Gastrocnemius medialis (tissue), 4 donors: ENCODE measurements around the gene MRTFA. TPM values are rescaled to one million over a fixed set of nuclear protein-coding genes. Genes with fewer than 3 reads are reported as not detected.

ENCODE experiments used
- ATAC-seq, 2 donors: fragments of 150-250 bp; one replicate each; pipeline ENCODE4 v1.9.1; 2016
- DNase-seq, 2 donors: peaks; one replicate each; pipeline ENCODE4 v3.0.0-alpha.2; 2019
- H3K27ac ChIP-seq, 4 donors: fragments of 200-600 bp; sonication (generic); 1 replicate in 1 of 4; 2 replicates in 3 of 4; pipeline ENCODE4 v1.5.1; 2016 to 2018; ENCODE audit warnings: mild to moderate bottlenecking in 2 of 4, moderate library complexity in 1 of 4
- H3K27me3 ChIP-seq, 3 donors: fragments of 200-600 bp; sonication (generic) in 2 of 3; 1 replicate in 1 of 3; 2 replicates in 2 of 3; pipeline versions ENCODE4 v1.5.1 to v1.6.0; 2016 to 2019; ENCODE audit warnings: mild to moderate bottlenecking in 1 of 3, moderate library complexity in 1 of 3
- H3K36me3 ChIP-seq, 2 donors: fragments of 200-600 bp; sonication (generic) in 1 of 2; one replicate each; pipeline ENCODE4 v1.5.1; 2017 to 2018
- H3K4me1 ChIP-seq, 2 donors: fragments of 200-600 bp; sonication (generic) in 1 of 2; one replicate each; pipeline ENCODE4 v1.5.1; 2016 to 2017; ENCODE audit warnings: mild to moderate bottlenecking in 2 of 2
- H3K4me3 ChIP-seq, 4 donors: fragments of 200-600 bp; sonication (generic) in 3 of 4; 1 replicate in 1 of 4; 2 replicates in 3 of 4; pipeline ENCODE4 v1.5.1; 2016 to 2019; ENCODE audit warnings: mild to moderate bottlenecking in 2 of 4
- H3K9me3 ChIP-seq, 3 donors: fragments of 200-600 bp; sonication (generic) in 2 of 3; 1 replicate in 1 of 3; 2 replicates in 2 of 3; pipeline ENCODE4 v1.5.1; 2016 to 2019
- POLR2A ChIP-seq, 2 donors: fragments of 450-650 bp; IDR thresholded peaks; one replicate each; pipeline ENCODE4 v1.6.1; 2017; ENCODE audit warnings: antibody characterized with exemption in 2 of 2, mild to moderate bottlenecking in 2 of 2, moderate library complexity in 2 of 2
- in situ Hi-C, 4 donors: fragments of 200-750 bp; cut with MboI; loops; one replicate each; pipeline versions ENCODE4 v1.15.0 to v1.8.0; 2017; ENCODE audit warnings: low sequenced_read_pairs in 4 of 4
- intact Hi-C: fragments of 100-400 bp; cut with DNase I; formaldehyde crosslinking; loops from one replicate; pipeline ENCODE4 v1.15.1; 2023; ENCODE audit warnings: low total_unique reads
- total RNA-seq, 4 donors: library from RNA; depleted of rRNA; stranded (reverse); fragments of >200 nt; gene quantifications; one replicate each; pipeline versions ENCODE4 v1.1.0 to v1.2.3, GENCODE V29; 2016
- TF ChIP-seq, protein P1 (sequence below), 5 experiments: fragments of 450-650 bp in 3 of 5; fragments of 200-600 bp in 2 of 5; sonication (generic) in 2 of 5; IDR thresholded peaks in 4 of 5; conservative IDR thresholded peaks in 1 of 5; 1 replicate in 4 of 5; 2 replicates in 1 of 5; pipeline ENCODE4 v1.5.1; 2016 to 2019; ENCODE audit warnings: antibody characterized with exemption in 5 of 5, mild to moderate bottlenecking in 3 of 5, moderate library complexity in 3 of 5

The MRTFA gene
- total RNA-seq, 4 donors from 2014 or later = 13.7 to 31.3 (median 22.2) TPM

DNA sequence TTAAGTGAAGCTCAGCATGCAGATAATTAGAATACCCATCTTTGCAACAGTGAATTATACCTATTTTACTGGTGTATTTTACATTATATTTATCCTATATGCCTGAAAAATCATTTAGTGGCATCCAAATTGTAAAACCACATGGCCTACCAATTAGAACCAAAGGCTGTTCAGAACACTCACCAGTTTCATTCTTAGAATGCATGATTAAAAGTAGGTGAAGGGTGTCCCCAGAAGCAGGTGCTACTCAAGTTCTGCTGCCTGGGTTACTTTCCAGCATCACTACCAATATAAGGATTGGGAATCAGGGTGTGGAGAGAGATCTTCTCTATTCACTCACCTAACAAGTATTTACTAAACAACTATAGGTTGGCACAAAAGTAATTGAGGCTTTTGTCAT, 162.8 kb downstream of the MRTFA start:
- no peaks in the 10 kb centered on the region for H3K36me3 ChIP-seq
- H3K9me3 ChIP-seq = no peaks in the 10 kb centered on the region
- no peak for ATAC-seq
- no peak for DNase-seq
- TF ChIP-seq, protein P1, sequence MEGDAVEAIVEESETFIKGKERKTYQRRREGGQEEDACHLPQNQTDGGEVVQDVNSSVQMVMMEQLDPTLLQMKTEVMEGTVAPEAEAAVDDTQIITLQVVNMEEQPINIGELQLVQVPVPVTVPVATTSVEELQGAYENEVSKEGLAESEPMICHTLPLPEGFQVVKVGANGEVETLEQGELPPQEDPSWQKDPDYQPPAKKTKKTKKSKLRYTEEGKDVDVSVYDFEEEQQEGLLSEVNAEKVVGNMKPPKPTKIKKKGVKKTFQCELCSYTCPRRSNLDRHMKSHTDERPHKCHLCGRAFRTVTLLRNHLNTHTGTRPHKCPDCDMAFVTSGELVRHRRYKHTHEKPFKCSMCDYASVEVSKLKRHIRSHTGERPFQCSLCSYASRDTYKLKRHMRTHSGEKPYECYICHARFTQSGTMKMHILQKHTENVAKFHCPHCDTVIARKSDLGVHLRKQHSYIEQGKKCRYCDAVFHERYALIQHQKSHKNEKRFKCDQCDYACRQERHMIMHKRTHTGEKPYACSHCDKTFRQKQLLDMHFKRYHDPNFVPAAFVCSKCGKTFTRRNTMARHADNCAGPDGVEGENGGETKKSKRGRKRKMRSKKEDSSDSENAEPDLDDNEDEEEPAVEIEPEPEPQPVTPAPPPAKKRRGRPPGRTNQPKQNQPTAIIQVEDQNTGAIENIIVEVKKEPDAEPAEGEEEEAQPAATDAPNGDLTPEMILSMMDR (IDR thresholded peaks at IDR 0.05 in 4 of 5, conservative IDR thresholded peaks at IDR 0.05 in 1 of 5) = no peak
- TF ChIP-seq POLR2A (IDR thresholded peaks at IDR 0.05) = no peak
- no peak overlapping the region for H3K4me3 ChIP-seq
- in situ Hi-C loops (no loop called here), intact Hi-C loops (no loop called here)
- no peak overlapping the region for H3K27ac ChIP-seq
- peaks cover 21 to 25% of the 10 kb centered on the region in 2 donors for H3K4me1 ChIP-seq
- H3K27me3 ChIP-seq = no peaks in the 10 kb centered on the region

DNA sequence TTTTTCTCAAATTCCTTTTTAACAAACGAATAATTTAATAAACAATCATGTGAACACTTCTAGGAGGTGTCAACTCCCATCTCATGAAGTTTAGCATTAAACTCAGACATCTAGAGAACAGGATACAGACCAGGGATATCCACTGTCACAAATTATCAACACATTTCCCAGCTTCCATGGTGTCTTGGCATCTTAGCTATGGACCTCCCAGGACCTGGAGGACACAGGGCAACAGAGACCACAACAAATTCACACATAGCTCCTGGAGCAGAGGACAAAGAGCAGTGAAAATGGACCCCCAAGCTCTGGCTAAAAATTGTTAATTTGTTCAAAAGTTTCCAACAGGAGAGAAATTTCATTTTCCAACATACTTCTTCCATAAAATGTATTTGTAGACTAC, 163.9 kb downstream of the MRTFA start:
- TF ChIP-seq, protein P1 (IDR thresholded peaks at IDR 0.05 in 4 of 5, conservative IDR thresholded peaks at IDR 0.05 in 1 of 5) = no peak
- TF ChIP-seq POLR2A (IDR thresholded peaks at IDR 0.05) = no peak
- in situ Hi-C loops = no loop called here

DNA sequence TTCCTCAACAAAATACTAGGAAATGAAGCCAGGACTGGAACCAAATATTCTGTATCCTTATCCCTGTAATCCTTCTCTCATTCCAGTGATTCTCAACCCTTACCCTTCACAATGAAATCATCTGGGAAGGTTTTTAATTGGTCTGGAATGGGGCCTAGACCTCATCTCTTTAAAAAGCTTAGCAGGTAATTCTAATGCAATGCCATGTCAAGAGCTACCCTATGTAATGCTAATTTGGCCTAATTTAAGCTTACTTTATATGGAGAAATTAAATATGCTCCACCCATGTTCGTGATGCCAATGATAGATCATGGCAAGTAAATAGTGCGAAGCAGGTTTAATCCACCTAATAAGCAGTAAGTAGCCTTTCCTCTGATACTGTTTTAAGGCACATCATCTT, 164.5 kb downstream of the MRTFA start:
- no peaks in the 10 kb centered on the region for H3K9me3 ChIP-seq
- H3K4me3 ChIP-seq = no peak overlapping the region
- no peak for DNase-seq
- no peak for ATAC-seq
- H3K4me1 ChIP-seq = peaks cover 5 to 17% of the 10 kb centered on the region in 2 donors
- TF ChIP-seq, protein P1 (IDR thresholded peaks at IDR 0.05 in 4 of 5, conservative IDR thresholded peaks at IDR 0.05 in 1 of 5) = no peak
- no peak for TF ChIP-seq POLR2A (IDR thresholded peaks at IDR 0.05)
- in situ Hi-C loops = no loop called here
- no peak overlapping the region for H3K27ac ChIP-seq
- no peaks in the 10 kb centered on the region for H3K36me3 ChIP-seq
- intact Hi-C loops = no loop called here
- no peaks in the 10 kb centered on the region for H3K27me3 ChIP-seq

More for the DNA sequence above, 163.9 kb downstream of the MRTFA start:
- Histone ChIP-seq H3K4me1 (peaks cover 10 to 17% of the 10 kb centered on the region in 2 donors), H3K27me3 (no peaks in the 10 kb centered on the region), H3K27ac (no peak overlapping the region), H3K4me3 (no peak overlapping the region), H3K36me3 (no peaks in the 10 kb centered on the region), H3K9me3 (no peaks in the 10 kb centered on the region)
- ATAC-seq (no peak), DNase-seq (no peak)
- intact Hi-C loops = no loop called here

DNA sequence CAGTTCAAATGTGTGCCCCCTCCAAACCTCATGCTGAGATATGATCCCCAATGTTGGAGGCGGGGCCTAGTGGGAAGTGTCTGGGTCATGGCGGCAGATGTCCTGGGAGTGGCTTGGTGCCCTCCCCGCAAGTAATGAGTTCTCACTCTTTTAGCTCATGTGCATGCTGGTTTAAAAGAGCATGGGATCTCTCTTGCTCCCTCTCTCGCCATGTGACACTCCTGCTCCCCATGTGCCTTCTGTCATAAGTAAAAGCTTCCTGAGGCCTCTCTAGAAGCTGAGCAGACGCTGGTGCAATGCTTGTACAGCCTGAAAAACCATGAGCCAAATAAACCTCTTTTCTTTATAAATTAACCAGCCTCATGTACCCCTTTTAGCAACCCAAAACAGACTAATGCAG, 167.3 kb downstream of the MRTFA start:
- Histone ChIP-seq H3K4me3 (no peak overlapping the region), H3K36me3 (no peaks in the 10 kb centered on the region), H3K9me3 (no peaks in the 10 kb centered on the region), H3K27me3 (no peaks in the 10 kb centered on the region), H3K27ac (no peak overlapping the region), H3K4me1 (peaks cover 5 to 10% of the 10 kb centered on the region in 2 donors)
- intact Hi-C loops (no loop called here), in situ Hi-C loops (no loop called here)
- TF ChIP-seq, protein P1 (IDR thresholded peaks at IDR 0.05 in 4 of 5, conservative IDR thresholded peaks at IDR 0.05 in 1 of 5) = no peak
- TF ChIP-seq POLR2A (IDR thresholded peaks at IDR 0.05) = no peak
- DNase-seq (no peak), ATAC-seq (no peak)

DNA sequence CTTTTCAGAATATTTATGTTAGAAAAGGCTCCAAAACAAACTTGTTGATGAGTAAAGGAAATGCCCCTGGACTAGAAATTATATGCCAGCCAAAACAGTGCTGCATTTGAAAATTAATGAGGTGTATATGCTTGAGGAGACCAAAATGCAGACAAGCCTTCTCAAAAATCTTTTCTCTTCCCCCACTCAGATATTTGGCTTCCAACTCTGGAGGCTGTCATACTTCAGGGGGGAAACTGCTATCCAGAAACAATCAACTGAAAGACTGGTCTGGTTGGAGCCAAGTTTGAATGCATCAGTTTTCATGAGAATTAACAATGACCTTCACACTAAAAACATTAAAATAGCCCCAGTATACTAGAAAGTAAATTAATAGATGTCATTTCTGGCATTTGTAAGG, 167.9 kb downstream of the MRTFA start:
- intact Hi-C loops (no loop called here), in situ Hi-C loops (no loop called here)
- TF ChIP-seq POLR2A (IDR thresholded peaks at IDR 0.05) = no peak
- TF ChIP-seq, protein P1 (IDR thresholded peaks at IDR 0.05 in 4 of 5, conservative IDR thresholded peaks at IDR 0.05 in 1 of 5) = no peak
- no peaks in the 10 kb centered on the region for H3K36me3 ChIP-seq
- DNase-seq (no peak), ATAC-seq (no peak)
- H3K4me3 ChIP-seq = no peak overlapping the region
- no peak overlapping the region for H3K27ac ChIP-seq
- peaks cover 5 to 10% of the 10 kb centered on the region in 2 donors for H3K4me1 ChIP-seq
- no peaks in the 10 kb centered on the region for H3K27me3 ChIP-seq
- no peaks in the 10 kb centered on the region for H3K9me3 ChIP-seq
